Endothelial cell of umbilical vein (primary cell): Measurements from ENCODE around the gene SSTR3. TPM values are rescaled to one million over a fixed set of nuclear protein-coding genes. Genes with fewer than 3 reads are reported as not detected.

Source experiments
- BruUV-seq: library from RNA; stranded (reverse); fragments of 400-500 nt; replicated peaks from 2 replicates; lab custom pipeline; 2021; lab: Mats Ljungman, UMichigan
- CTCF ChIA-PET: fragments of 300-600, 350-600 bp; sonication (Branson Sonifier 250); formaldehyde crosslinking; loops from one replicate; lab custom pipeline; 2021; ENCODE audit warnings: antibody characterized with exemption, inconsistent platforms; lab: Charles Lee
- POLR2A ChIA-PET: fragments of 300-600, 350-600 bp; sonication (Branson Sonifier 250); formaldehyde crosslinking; loops from one replicate; lab custom pipeline; 2021; ENCODE audit warnings: antibody characterized with exemption, inconsistent platforms; lab: Charles Lee
- DNase-seq: peaks from one replicate; pipeline ENCODE4 v3.0.0-alpha.2; 2011; ENCODE audit warnings: low read depth, low spot score
- FAIRE-seq: peaks from 2 replicates; lab custom pipeline; 2011; peaks lifted over from hg19 to GRCh38; lab: Jason Lieb, UNC
- H2AFZ ChIP-seq: 2 replicates; pipeline ENCODE4 v1.6.0; 2012; ENCODE audit warnings: low read depth, low read length, control low read depth, inconsistent platforms
- H3K27ac ChIP-seq: 2 replicates; pipeline ENCODE4 v1.5.1; 2011; ENCODE audit warnings: low read depth, mild to moderate bottlenecking, control low read depth, low read length, moderate library complexity; ENCODE audit not compliant: insufficient read depth
- H3K27me3 ChIP-seq, 2 experiments: 2 replicates each; pipeline versions ENCODE4 v1.6.0 to v1.6.1; 2011; ENCODE audit warnings: low read length in 2 of 2, mixed read lengths in 1 of 2; ENCODE audit not compliant: control insufficient read depth in 2 of 2, insufficient read depth in 2 of 2
- H3K36me3 ChIP-seq, 2 experiments: 2 replicates in 1 of 2; 3 replicates in 1 of 2; pipeline ENCODE4 v1.5.1; 2011; ENCODE audit warnings: low read length in 2 of 2, mild to moderate bottlenecking in 1 of 2, moderate library complexity in 1 of 2; ENCODE audit not compliant: control insufficient read depth in 2 of 2, insufficient read depth in 2 of 2; ENCODE audit errors: extremely low read depth in 1 of 2
- H3K4me1 ChIP-seq: 3 replicates; pipeline ENCODE4 v1.5.1; 2011; ENCODE audit warnings: mild to moderate bottlenecking, low read length; ENCODE audit not compliant: control insufficient read depth, insufficient read depth; ENCODE audit errors: extremely low read depth
- H3K4me2 ChIP-seq: 2 replicates; pipeline ENCODE4 v1.6.1; 2011; ENCODE audit warnings: low read length, control low read depth, mixed read lengths; ENCODE audit not compliant: insufficient read depth
- H3K4me3 ChIP-seq, 3 experiments: fragments of 200-600 bp in 1 of 3; sonication (generic), shearing (Covaris generic) in 1 of 3; replicated peaks in 1 of 3; 2 replicates each; pipeline ENCODE4 v1.5.1; 2011 to 2016; ENCODE audit warnings: control low read depth in 3 of 3, low read length in 3 of 3, mild to moderate bottlenecking in 2 of 3, inconsistent platforms in 1 of 3, low read depth in 1 of 3, moderate library complexity in 1 of 3; ENCODE audit not compliant: insufficient read depth in 1 of 3
- H3K79me2 ChIP-seq: 2 replicates; pipeline ENCODE4 v1.6.0; 2012; ENCODE audit warnings: low read length, inconsistent platforms; ENCODE audit not compliant: control insufficient read depth, insufficient read depth
- H3K9ac ChIP-seq: replicated peaks from 2 replicates; pipeline ENCODE3; 2011; ENCODE audit warnings: low read length, control low read depth; ENCODE audit not compliant: insufficient read depth; ENCODE audit errors: extremely low read depth
- H3K9me1 ChIP-seq: replicated peaks from 3 replicates; pipeline ENCODE4 v1.6.0; 2011; ENCODE audit warnings: mild to moderate bottlenecking, low read length; ENCODE audit not compliant: control insufficient read depth, insufficient read depth; ENCODE audit errors: extremely low read depth
- H3K9me3 ChIP-seq: replicated peaks from 2 replicates; pipeline ENCODE4 v1.5.1; 2012; ENCODE audit warnings: low read length, inconsistent platforms; ENCODE audit not compliant: control insufficient read depth, insufficient read depth
- H4K20me1 ChIP-seq: replicated peaks from 2 replicates; pipeline ENCODE3; 2011; ENCODE audit warnings: mild to moderate bottlenecking, low read length; ENCODE audit not compliant: control insufficient read depth, insufficient read depth; ENCODE audit errors: extremely low read depth
- CTCF ChIP-seq, 2 donors: IDR thresholded peaks; 1 replicate in 1 of 2; 2 replicates in 1 of 2; pipeline ENCODE4 v1.5.1; 2011; ENCODE audit warnings: low read length in 2 of 2, mild to moderate bottlenecking in 2 of 2, moderate library complexity in 2 of 2, control low read depth in 1 of 2, inconsistent platforms in 1 of 2, low read depth in 1 of 2; ENCODE audit not compliant: insufficient read depth in 1 of 2; ENCODE audit errors: extremely low read depth in 1 of 2
- EZH2 ChIP-seq: IDR thresholded peaks from 2 replicates; pipeline ENCODE4 v1.6.1; 2012; ENCODE audit warnings: borderline replicate concordance, low read depth, mild to moderate bottlenecking, moderate library complexity, low read length, inconsistent platforms; ENCODE audit not compliant: severe bottlenecking
- JUN ChIP-seq: IDR thresholded peaks from 2 replicates; pipeline ENCODE4 v1.6.1; 2011; ENCODE audit warnings: borderline replicate concordance, low read depth; ENCODE audit not compliant: insufficient read length, insufficient read depth
- POLR2A ChIP-seq: IDR thresholded peaks from 2 replicates; pipeline ENCODE4 v1.6.1; 2012; ENCODE audit warnings: low read depth, mild to moderate bottlenecking, control low read depth, low read length
- POLR2AphosphoS5 ChIP-seq: IDR thresholded peaks from 2 replicates; pipeline ENCODE4 v1.6.1; 2012; ENCODE audit warnings: low read depth, mild to moderate bottlenecking, control low read depth, low read length, moderate library complexity; ENCODE audit not compliant: insufficient read depth
- dilution Hi-C: fragments of 300-500 bp; cut with MboI; formaldehyde crosslinking; loops from one replicate; pipeline ENCODE4 v1.15.0; 2019; ENCODE audit warnings: low sequenced_read_pairs; ENCODE audit not compliant: extremely low pct_ligation_motif_present
- intact Hi-C: fragments of 100-400 bp; cut with micrococcal nuclease; formaldehyde crosslinking; loops from one replicate; pipeline ENCODE4 v1.10.0; 2022
- polyA plus RNA-seq, 4 experiments: library from polyadenylated mRNA; depleted of rRNA in 3 of 4; stranded (reverse) in 3 of 4; unstranded in 1 of 4; fragments of >200 nt; gene quantifications; 2 replicates each; pipeline versions ENCODE4 v1.2.1 to v1.2.3, GENCODE V29; 2011 to 2012; ENCODE audit warnings: missing spikeins in 1 of 4
- total RNA-seq: library from RNA; stranded (reverse); gene quantifications from 2 replicates; pipeline ENCODE4 v1.2.3, GENCODE V29; 2021

SSTR3 gene
- total and polyA plus RNA-seq, 2 donors (not counting 3 experiments of a cell fraction or from before 2014, with no cell fraction given) = not detected

- DNase-seq (no peak), FAIRE-seq (no peak)
- Histone ChIP-seq H4K20me1 (no peaks in the 10 kb centered on the region), H2AFZ (no peak overlapping the region), H3K27me3 (peaks cover 0 to 10% of the 10 kb centered on the region in 2 experiments), H3K36me3 (no peaks in the 10 kb centered on the region), H3K9ac (no peak overlapping the region), H3K9me3 (no peaks in the 10 kb centered on the region), H3K4me2 (no peak overlapping the region), H3K27ac (no peak overlapping the region), H3K79me2 (no peaks in the 10 kb centered on the region), H3K4me3 (no peak overlapping the region), H3K9me1 (no peaks in the 10 kb centered on the region), H3K4me1 (no peaks in the 10 kb centered on the region)
- dilution Hi-C loops (no loop called here), intact Hi-C loops (no loop called here)
- ChIA-PET CTCF (no interaction called here), POLR2A (no interaction called here)
- TF ChIP-seq EZH2 (no peak), POLR2A (no peak), CTCF (IDR thresholded peaks at IDR 0.05; ENCODE audit: extremely low read depth in 1 of 2, insufficient read depth in 1 of 2, low read depth in 1 of 2, low read length in 2 of 2) (no peak), JUN (no peak), POLR2AphosphoS5 (no peak)
- BruUV-seq = no TSS peak
These were observed 1.9 kb upstream of the SSTR3 start for GRCh38 chr22:37213941-37214730.
